Measurements from ENCODE around the gene ENTPD6.

DNA sequence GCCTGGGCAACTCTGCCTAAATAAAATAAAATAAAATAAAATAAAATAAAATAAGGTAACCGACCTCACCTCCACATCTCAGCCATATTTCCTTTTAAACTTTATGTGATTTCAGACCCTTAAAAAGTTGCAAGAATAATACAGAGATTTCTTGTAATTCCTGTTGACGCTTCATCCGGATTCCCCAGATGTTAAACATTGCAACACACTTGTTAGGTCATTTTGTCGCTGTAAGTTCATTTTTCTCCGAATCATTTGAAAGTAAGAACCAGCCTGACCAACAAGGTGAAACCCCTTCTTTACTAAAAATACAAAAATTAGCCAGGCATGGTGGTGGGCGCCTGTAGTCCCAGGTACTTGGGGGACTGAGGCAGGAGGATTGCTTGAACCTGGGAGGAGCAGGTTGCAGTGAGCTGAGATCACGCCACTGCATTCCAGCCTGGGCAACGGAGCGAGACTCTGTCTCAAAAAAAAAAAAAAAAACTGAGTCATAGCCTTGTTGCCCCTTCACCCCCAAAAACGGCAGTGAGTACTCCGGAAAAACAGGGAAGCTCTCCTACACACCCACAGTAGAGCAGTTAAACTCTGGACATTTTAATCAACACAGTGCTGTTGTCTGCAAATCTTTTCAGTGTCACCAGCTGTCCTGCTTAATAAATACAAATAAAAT, 58.2 kb downstream of the ENTPD6 start:
- TF ChIP-seq, protein P1, sequence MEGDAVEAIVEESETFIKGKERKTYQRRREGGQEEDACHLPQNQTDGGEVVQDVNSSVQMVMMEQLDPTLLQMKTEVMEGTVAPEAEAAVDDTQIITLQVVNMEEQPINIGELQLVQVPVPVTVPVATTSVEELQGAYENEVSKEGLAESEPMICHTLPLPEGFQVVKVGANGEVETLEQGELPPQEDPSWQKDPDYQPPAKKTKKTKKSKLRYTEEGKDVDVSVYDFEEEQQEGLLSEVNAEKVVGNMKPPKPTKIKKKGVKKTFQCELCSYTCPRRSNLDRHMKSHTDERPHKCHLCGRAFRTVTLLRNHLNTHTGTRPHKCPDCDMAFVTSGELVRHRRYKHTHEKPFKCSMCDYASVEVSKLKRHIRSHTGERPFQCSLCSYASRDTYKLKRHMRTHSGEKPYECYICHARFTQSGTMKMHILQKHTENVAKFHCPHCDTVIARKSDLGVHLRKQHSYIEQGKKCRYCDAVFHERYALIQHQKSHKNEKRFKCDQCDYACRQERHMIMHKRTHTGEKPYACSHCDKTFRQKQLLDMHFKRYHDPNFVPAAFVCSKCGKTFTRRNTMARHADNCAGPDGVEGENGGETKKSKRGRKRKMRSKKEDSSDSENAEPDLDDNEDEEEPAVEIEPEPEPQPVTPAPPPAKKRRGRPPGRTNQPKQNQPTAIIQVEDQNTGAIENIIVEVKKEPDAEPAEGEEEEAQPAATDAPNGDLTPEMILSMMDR (IDR thresholded peaks at IDR 0.05; ENCODE audit: insufficient read depth, low read depth, low read length): no peak
- TF ChIP-seq EZH2 (IDR thresholded peaks at IDR 0.05; ENCODE audit: insufficient read depth, low read length): no peak
